HepG2 (cell line): ENCODE data around the gene WDR47. TPM values are rescaled to one million over a fixed set of nuclear protein-coding genes. Genes with fewer than 3 reads are reported as not detected.

Source experiments
- ATF7 ChIP-seq, 2 experiments: fragments of 450-650 bp in 1 of 2; sonication (generic) in 1 of 2; formaldehyde crosslinking in 1 of 2; IDR thresholded peaks; 2 replicates each; pipeline versions ENCODE4 v1.4.0 to v1.6.1; 2016 to 2020; ENCODE audit warnings: antibody characterized with exemption in 1 of 2, mild to moderate bottlenecking in 1 of 2, missing genetic modification reagents in 1 of 2
- ATF7-NPFF ChIP-seq: sonication (generic); formaldehyde crosslinking; IDR thresholded peaks from 2 replicates; pipeline ENCODE4 v1.8.1; 2023; ENCODE audit warnings: mild to moderate bottlenecking, low read depth, missing genetic modification reagents, moderate library complexity
- ATRX ChIP-seq: sonication (generic); formaldehyde crosslinking; IDR thresholded peaks from 2 replicates; pipeline ENCODE4 v1.4.0; 2020; ENCODE audit warnings: missing genetic modification reagents, borderline replicate concordance
- CREB3 ChIP-seq: sonication (generic); formaldehyde crosslinking; IDR thresholded peaks from 2 replicates; pipeline ENCODE4 v1.5.0; 2020; ENCODE audit warnings: missing genetic modification reagents
- DMAP1 ChIP-seq: IDR thresholded peaks from 2 replicates; pipeline ENCODE4 v1.6.1; 2016
- HCFC1 ChIP-seq: fragments of 150-350 bp; IDR thresholded peaks from 2 replicates; pipeline ENCODE4 v1.6.1; 2014; ENCODE audit warnings: low read depth, low read length
- HNRNPK ChIP-seq: fragments of 200-400 bp; formaldehyde crosslinking; IDR thresholded peaks from 2 replicates; pipeline ENCODE4 v1.6.1; 2018; ENCODE audit warnings: low read length, low read depth, moderate library complexity, mild to moderate bottlenecking; ENCODE audit not compliant: poor library complexity, severe bottlenecking
- HOXA9 ChIP-seq: sonication (generic); formaldehyde crosslinking; IDR thresholded peaks from 2 replicates; pipeline ENCODE4 v1.8.1; 2022; ENCODE audit warnings: missing genetic modification reagents, mild to moderate bottlenecking, moderate library complexity, borderline replicate concordance
- IRX3 ChIP-seq: sonication (generic); formaldehyde crosslinking; IDR thresholded peaks from 2 replicates; pipeline ENCODE4 v1.8.1; 2023; ENCODE audit warnings: mild to moderate bottlenecking, low read depth, missing genetic modification reagents, borderline replicate concordance
- PAWR ChIP-seq: sonication (generic); formaldehyde crosslinking; IDR thresholded peaks from 2 replicates; pipeline ENCODE4 v1.4.0; 2020; ENCODE audit warnings: missing genetic modification reagents, mild to moderate bottlenecking, borderline replicate concordance
- PCBP1 ChIP-seq: fragments of 200-400 bp; formaldehyde crosslinking; IDR thresholded peaks from 2 replicates; pipeline ENCODE4 v1.6.1; 2017; ENCODE audit warnings: mild to moderate bottlenecking, low read depth, low read length, borderline replicate concordance
- SATB2 ChIP-seq: sonication (generic); formaldehyde crosslinking; IDR thresholded peaks from 2 replicates; pipeline ENCODE4 v1.5.0; 2020; ENCODE audit warnings: missing genetic modification reagents
- SKI ChIP-seq: fragments of 450-650 bp; IDR thresholded peaks from one replicate; pipeline ENCODE4 v1.6.1; 2018; ENCODE audit warnings: mild to moderate bottlenecking; ENCODE audit not compliant: partially characterized antibody
- SNAPC5 ChIP-seq: sonication (generic); formaldehyde crosslinking; IDR thresholded peaks from 2 replicates; pipeline ENCODE4 v1.8.1; 2023; ENCODE audit warnings: mild to moderate bottlenecking, missing genetic modification reagents, borderline replicate concordance
- TMF1 ChIP-seq: sonication (generic); formaldehyde crosslinking; IDR thresholded peaks from 2 replicates; pipeline ENCODE4 v1.8.1; 2022; ENCODE audit warnings: low read depth, missing genetic modification reagents
- ZBTB33 ChIP-seq: sonication (generic); formaldehyde crosslinking; IDR thresholded peaks from 2 replicates; pipeline ENCODE4 v1.4.0; 2020; ENCODE audit warnings: missing genetic modification reagents
- ZBTB7A ChIP-seq: sonication (generic); formaldehyde crosslinking; IDR thresholded peaks from 2 replicates; pipeline ENCODE4 v1.8.0; 2022; ENCODE audit warnings: mild to moderate bottlenecking, missing genetic modification reagents
- ZNF121 ChIP-seq: sonication (generic); formaldehyde crosslinking; IDR thresholded peaks from 2 replicates; pipeline ENCODE4 v1.5.0; 2020; ENCODE audit warnings: mild to moderate bottlenecking, missing genetic modification reagents
- ZNF143 ChIP-seq: sonication (generic); formaldehyde crosslinking; IDR thresholded peaks from 2 replicates; pipeline ENCODE4 v1.4.0; 2020; ENCODE audit warnings: missing genetic modification reagents
- ZNF329 ChIP-seq: sonication (generic); formaldehyde crosslinking; IDR thresholded peaks from 2 replicates; pipeline ENCODE4 v1.9.0; 2021; ENCODE audit warnings: low read depth, mild to moderate bottlenecking, missing genetic modification reagents
- ZNF670 ChIP-seq: sonication (generic); formaldehyde crosslinking; IDR thresholded peaks from 2 replicates; pipeline ENCODE4 v1.8.0; 2022; ENCODE audit warnings: mild to moderate bottlenecking, missing genetic modification reagents, borderline replicate concordance
- ZNF710 ChIP-seq: sonication (generic); formaldehyde crosslinking; IDR thresholded peaks from 2 replicates; pipeline ENCODE4 v1.5.0; 2020; ENCODE audit warnings: mild to moderate bottlenecking, missing genetic modification reagents, borderline replicate concordance
- ZNF780A ChIP-seq: sonication (generic); formaldehyde crosslinking; IDR thresholded peaks from 2 replicates; pipeline ENCODE4 v1.8.0; 2022; ENCODE audit warnings: mild to moderate bottlenecking, missing genetic modification reagents, moderate library complexity
- polyA plus RNA-seq, 8 experiments: library from polyadenylated mRNA; depleted of rRNA in 3 of 8; stranded (reverse) in 7 of 8; unstranded in 1 of 8; fragments of >200 nt; fragmentation: Illumina TruSeq in 4 of 8; extraction: Trizol in 4 of 8; gene quantifications; 2 replicates each; pipeline versions ENCODE4 v1.2.1 to v1.2.3, GENCODE V29; 2011 to 2016; ENCODE audit warnings: low read depth in 4 of 8, missing spikeins in 1 of 8, mixed read lengths in 1 of 8; ENCODE audit not compliant: insufficient read depth in 1 of 8
- total RNA-seq, 5 experiments: library from RNA; depleted of rRNA; stranded (reverse); fragments of >200 nt; fragmentation: Illumina TruSeq; extraction: Trizol; gene quantifications; 2 replicates each; pipeline ENCODE4 v1.2.3, GENCODE V29; 2016; ENCODE audit warnings: low read depth in 1 of 5

WDR47 gene
- total and polyA plus RNA-seq, 2 of the 13 experiments (the other 11 are each of a cell fraction or from before 2014, with no cell fraction given), result 4.3 to 5.9 TPM

- TF ChIP-seq TMF1 (CRISPR knock-in tag), result peak; percentile 57; the same call in 1 of the 2 replicates
- no peak; the same call in 1 of the 2 replicates for TF ChIP-seq ATF7-NPFF (CRISPR knock-in tag)
- TF ChIP-seq SNAPC5, result no peak; the same call in 1 of the 2 replicates
- no peak for TF ChIP-seq CREB3 (CRISPR knock-in tag)
- peak; percentile 18; the same call in 1 of the 2 replicates for TF ChIP-seq SATB2 (CRISPR knock-in tag)
- TF ChIP-seq ATRX, result no peak
- TF ChIP-seq HOXA9 (CRISPR knock-in tag), result peak; percentile 59; the same call in 1 of the 2 replicates
- 0 out of 2 replicates have a peak, but pooled peaks have one; percentile 31 for TF ChIP-seq ZNF121
- TF ChIP-seq ATF7 (IDR thresholded peaks at IDR 0.05), result no peak
- TF ChIP-seq ATF7 (CRISPR knock-in tag; IDR thresholded peaks at IDR 0.05), result peak; percentile 81; the same call in 1 of the 2 replicates
- 0 out of 2 replicates have a peak, but pooled peaks have one; percentile 17 for TF ChIP-seq ZNF670 (CRISPR knock-in tag)
- no peak for TF ChIP-seq PAWR
- peak; percentile 41 for TF ChIP-seq ZNF710 (CRISPR knock-in tag)
- TF ChIP-seq ZNF329 (CRISPR knock-in tag), result 0 out of 2 replicates have a peak, but pooled peaks have one; percentile 70
- no peak for TF ChIP-seq SKI
- TF ChIP-seq DMAP1 (CRISPR knock-in tag), result peak; percentile 93
- TF ChIP-seq ZBTB33, result peak; percentile 64
- TF ChIP-seq HCFC1, result peak; percentile 70
- TF ChIP-seq HNRNPK, result peak; percentile 31
- TF ChIP-seq PCBP1, result peak; percentile 81; the same call in 1 of the 2 replicates
- 0 out of 2 replicates have a peak, but pooled peaks have one; percentile 39 for TF ChIP-seq ZBTB7A (CRISPR knock-in tag)
- TF ChIP-seq IRX3, result 0 out of 2 replicates have a peak, but pooled peaks have one; percentile 68
- TF ChIP-seq ZNF143 (CRISPR knock-in tag), result peak; percentile 79
- no peak for TF ChIP-seq ZNF780A (CRISPR knock-in tag)
Measured at GRCh38 chr1:109090196-109091077, 48.5 kb upstream of the WDR47 start, which contains the start of gene TMEM167B (continued).
